ENCODE data around the gene PRDM1.

Gene PRDM1

DNA sequence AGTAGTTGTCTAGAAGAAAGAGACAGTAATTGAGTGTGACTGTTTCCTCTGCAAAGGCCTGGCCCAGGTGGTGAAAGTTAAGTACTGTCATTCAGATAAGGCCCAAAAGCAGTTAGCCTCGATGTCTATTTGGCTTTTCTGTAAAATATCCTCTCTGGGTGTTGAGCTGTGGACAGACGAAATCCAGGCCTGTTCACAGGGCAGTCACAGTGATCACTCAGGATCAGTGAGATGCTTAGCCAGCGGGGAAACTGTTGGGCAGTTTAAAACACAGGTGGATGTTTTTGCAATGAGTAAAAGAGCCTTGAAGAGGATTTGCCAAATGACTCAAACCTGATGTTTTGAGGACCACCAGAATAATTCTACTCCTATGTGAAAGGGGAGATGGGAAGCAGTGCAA is 22.0 kb upstream of the PRDM1 start:
- H3K79me2 ChIP-seq (ENCODE audit: insufficient read depth, low read length): no peaks in the 10 kb centered on the region
- H3K27me3 ChIP-seq (ENCODE audit: insufficient read depth, low read length, poor library complexity): no peaks in the 10 kb centered on the region
- no peaks in the 10 kb centered on the region for H4K20me1 ChIP-seq (ENCODE audit: insufficient read depth, low read length)
- no peak overlapping the region for H2AFZ ChIP-seq (ENCODE audit: low read depth, low read length)
- no peaks in the 10 kb centered on the region for H3K9me3 ChIP-seq (ENCODE audit: insufficient read depth, low read length, severe bottlenecking)
- ATAC-seq (ENCODE audit: insufficient read depth, low read depth): no peak
- H3K9ac ChIP-seq (ENCODE audit: low read depth, low read length): no peak overlapping the region
- H3K4me1 ChIP-seq (ENCODE audit: insufficient read depth, low read length): no peaks in the 10 kb centered on the region
- no peak for DNase-seq
- no peak overlapping the region for H3K27ac ChIP-seq (ENCODE audit: low read length)
- no peak overlapping the region for H3K4me2 ChIP-seq (ENCODE audit: insufficient read depth, low read length)
- TF ChIP-seq EZH2 (IDR thresholded peaks at IDR 0.05; ENCODE audit: borderline replicate concordance, low read depth, low read length, severe bottlenecking): no peak
- TF ChIP-seq, protein P1, sequence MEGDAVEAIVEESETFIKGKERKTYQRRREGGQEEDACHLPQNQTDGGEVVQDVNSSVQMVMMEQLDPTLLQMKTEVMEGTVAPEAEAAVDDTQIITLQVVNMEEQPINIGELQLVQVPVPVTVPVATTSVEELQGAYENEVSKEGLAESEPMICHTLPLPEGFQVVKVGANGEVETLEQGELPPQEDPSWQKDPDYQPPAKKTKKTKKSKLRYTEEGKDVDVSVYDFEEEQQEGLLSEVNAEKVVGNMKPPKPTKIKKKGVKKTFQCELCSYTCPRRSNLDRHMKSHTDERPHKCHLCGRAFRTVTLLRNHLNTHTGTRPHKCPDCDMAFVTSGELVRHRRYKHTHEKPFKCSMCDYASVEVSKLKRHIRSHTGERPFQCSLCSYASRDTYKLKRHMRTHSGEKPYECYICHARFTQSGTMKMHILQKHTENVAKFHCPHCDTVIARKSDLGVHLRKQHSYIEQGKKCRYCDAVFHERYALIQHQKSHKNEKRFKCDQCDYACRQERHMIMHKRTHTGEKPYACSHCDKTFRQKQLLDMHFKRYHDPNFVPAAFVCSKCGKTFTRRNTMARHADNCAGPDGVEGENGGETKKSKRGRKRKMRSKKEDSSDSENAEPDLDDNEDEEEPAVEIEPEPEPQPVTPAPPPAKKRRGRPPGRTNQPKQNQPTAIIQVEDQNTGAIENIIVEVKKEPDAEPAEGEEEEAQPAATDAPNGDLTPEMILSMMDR (IDR thresholded peaks at IDR 0.05; ENCODE audit: borderline replicate concordance, extremely low read depth, low read length, poor library complexity, severe bottlenecking): no peak
- H3K4me3 ChIP-seq (ENCODE audit: low read depth in 1 of 2, low read length in 2 of 2): no peak overlapping the region
- H3K36me3 ChIP-seq (ENCODE audit: insufficient read depth, low read length): no peaks in the 10 kb centered on the region

DNA sequence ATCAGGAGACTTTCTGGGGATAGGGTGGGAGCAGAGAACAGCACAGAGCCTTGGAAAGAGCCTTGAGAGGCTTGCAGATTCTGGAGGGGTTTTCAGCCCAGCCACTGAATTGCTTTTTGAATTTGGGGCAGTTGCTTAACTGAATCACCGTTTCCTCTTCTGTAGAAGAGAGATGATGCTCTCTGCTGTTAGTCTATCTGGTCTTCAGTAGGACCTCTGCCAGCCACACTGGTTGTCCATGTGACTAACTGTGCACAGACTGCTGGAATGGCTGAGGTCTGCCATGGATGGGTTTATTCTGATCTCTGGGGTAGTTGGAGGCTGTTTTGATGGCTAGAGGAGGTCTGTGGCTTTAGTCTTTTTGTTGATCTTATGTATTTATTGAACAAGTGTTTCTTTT is 21.4 kb upstream of the PRDM1 start:
- no peak overlapping the region for H3K9ac ChIP-seq (ENCODE audit: low read depth, low read length)
- H3K4me1 ChIP-seq (ENCODE audit: insufficient read depth, low read length): no peaks in the 10 kb centered on the region
- H3K4me3 ChIP-seq (ENCODE audit: low read depth in 1 of 2, low read length in 2 of 2): no peak overlapping the region
- no peak overlapping the region for H3K27ac ChIP-seq (ENCODE audit: low read length)
- no peaks in the 10 kb centered on the region for H4K20me1 ChIP-seq (ENCODE audit: insufficient read depth, low read length)
- no peaks in the 10 kb centered on the region for H3K27me3 ChIP-seq (ENCODE audit: insufficient read depth, low read length, poor library complexity)
- no peaks in the 10 kb centered on the region for H3K9me3 ChIP-seq (ENCODE audit: insufficient read depth, low read length, severe bottlenecking)
- no peak overlapping the region for H2AFZ ChIP-seq (ENCODE audit: low read depth, low read length)
- H3K36me3 ChIP-seq (ENCODE audit: insufficient read depth, low read length): no peaks in the 10 kb centered on the region
- TF ChIP-seq, protein P1 (IDR thresholded peaks at IDR 0.05; ENCODE audit: borderline replicate concordance, extremely low read depth, low read length, poor library complexity, severe bottlenecking): no peak
- no peak for TF ChIP-seq EZH2 (IDR thresholded peaks at IDR 0.05; ENCODE audit: borderline replicate concordance, low read depth, low read length, severe bottlenecking)
- H3K79me2 ChIP-seq (ENCODE audit: insufficient read depth, low read length): no peaks in the 10 kb centered on the region
- no peak overlapping the region for H3K4me2 ChIP-seq (ENCODE audit: insufficient read depth, low read length)
- DNase-seq (no peak), ATAC-seq (ENCODE audit: insufficient read depth, low read depth) (no peak)

DNA sequence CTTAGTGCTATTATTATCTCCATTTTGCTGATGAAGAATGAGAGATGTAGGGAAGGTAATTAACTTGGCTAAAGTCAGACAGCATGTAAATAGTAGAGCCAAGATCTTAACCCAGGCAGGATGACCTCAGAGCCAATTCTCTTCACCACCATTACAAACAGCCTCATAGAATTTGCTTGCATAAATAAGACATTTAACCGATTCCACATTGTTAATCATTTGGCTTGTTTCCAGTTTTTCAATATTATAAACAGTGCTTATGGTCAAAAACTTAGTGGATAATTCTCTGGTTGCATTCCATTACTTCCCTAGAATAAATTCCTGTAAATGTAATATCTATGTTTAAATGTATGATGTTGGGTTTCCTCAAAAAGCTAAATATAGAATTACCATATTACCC is 19.1 kb upstream of the PRDM1 start:
- Histone ChIP-seq H3K27ac (ENCODE audit: low read length) (no peak overlapping the region), H3K4me3 (ENCODE audit: low read depth in 1 of 2, low read length in 2 of 2) (no peak overlapping the region), H3K9ac (ENCODE audit: low read depth, low read length) (no peak overlapping the region), H2AFZ (ENCODE audit: low read depth, low read length) (no peak overlapping the region), H3K9me3 (ENCODE audit: insufficient read depth, low read length, severe bottlenecking) (no peaks in the 10 kb centered on the region), H3K27me3 (ENCODE audit: insufficient read depth, low read length, poor library complexity) (no peaks in the 10 kb centered on the region), H4K20me1 (ENCODE audit: insufficient read depth, low read length) (no peaks in the 10 kb centered on the region), H3K4me2 (ENCODE audit: insufficient read depth, low read length) (no peak overlapping the region), H3K36me3 (ENCODE audit: insufficient read depth, low read length) (no peaks in the 10 kb centered on the region), H3K4me1 (ENCODE audit: insufficient read depth, low read length) (no peaks in the 10 kb centered on the region), H3K79me2 (ENCODE audit: insufficient read depth, low read length) (no peaks in the 10 kb centered on the region)
- ATAC-seq (ENCODE audit: insufficient read depth, low read depth) (no peak), DNase-seq (no peak)
- TF ChIP-seq, protein P1 (IDR thresholded peaks at IDR 0.05; ENCODE audit: borderline replicate concordance, extremely low read depth, low read length, poor library complexity, severe bottlenecking): no peak
- no peak for TF ChIP-seq EZH2 (IDR thresholded peaks at IDR 0.05; ENCODE audit: borderline replicate concordance, low read depth, low read length, severe bottlenecking)

DNA sequence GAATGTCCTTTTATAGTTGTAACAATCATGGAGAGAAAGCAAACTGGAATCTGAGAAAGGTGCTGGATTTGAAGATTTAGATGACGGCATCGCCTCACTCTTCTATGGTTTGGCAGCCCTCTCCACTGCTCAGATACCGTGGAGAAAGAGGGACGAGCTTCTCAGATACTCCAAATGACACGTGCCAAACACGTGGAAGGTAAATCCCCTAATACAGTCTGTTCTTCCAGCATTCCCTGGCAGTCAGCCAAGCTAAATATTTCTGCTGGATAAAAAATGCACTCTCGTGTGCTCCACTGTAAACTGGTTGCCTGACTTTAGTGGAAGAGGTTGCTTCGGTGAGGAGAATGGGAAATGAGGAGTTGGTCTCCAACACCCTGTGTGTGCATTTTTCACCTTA is 16.7 kb upstream of the PRDM1 start:
- Histone ChIP-seq H3K79me2 (ENCODE audit: insufficient read depth, low read length) (no peaks in the 10 kb centered on the region), H3K4me1 (ENCODE audit: insufficient read depth, low read length) (no peaks in the 10 kb centered on the region), H3K4me3 (ENCODE audit: low read depth in 1 of 2, low read length in 2 of 2) (no peak overlapping the region), H3K9ac (ENCODE audit: low read depth, low read length) (no peak overlapping the region), H3K4me2 (ENCODE audit: insufficient read depth, low read length) (no peak overlapping the region), H3K9me3 (ENCODE audit: insufficient read depth, low read length, severe bottlenecking) (no peaks in the 10 kb centered on the region), H2AFZ (ENCODE audit: low read depth, low read length) (no peak overlapping the region), H3K36me3 (ENCODE audit: insufficient read depth, low read length) (no peaks in the 10 kb centered on the region), H3K27me3 (ENCODE audit: insufficient read depth, low read length, poor library complexity) (no peaks in the 10 kb centered on the region), H4K20me1 (ENCODE audit: insufficient read depth, low read length) (no peaks in the 10 kb centered on the region), H3K27ac (ENCODE audit: low read length) (no peak overlapping the region)
- ATAC-seq (ENCODE audit: insufficient read depth, low read depth): no peak
- no peak for DNase-seq
- TF ChIP-seq, protein P1 (IDR thresholded peaks at IDR 0.05; ENCODE audit: borderline replicate concordance, extremely low read depth, low read length, poor library complexity, severe bottlenecking): no peak
- no peak for TF ChIP-seq EZH2 (IDR thresholded peaks at IDR 0.05; ENCODE audit: borderline replicate concordance, low read depth, low read length, severe bottlenecking)

All from DND-41 (cell line).